GM18508 (cell line): ENCODE measurements around the gene OPN1MW2.
"Not testable (repeated sequence)": the region's sequence is repeated elsewhere in the genome, so short reads cannot be mapped to it uniquely, and the experiment has no call there.

ENCODE experiments used
- ATAC-seq: cut with Tn5 transposase; IDR thresholded peaks from one replicate; pipeline ENCODE4 v1.9.1; 2021; ENCODE audit warnings: moderate number of reproducible peaks; ENCODE audit not compliant: insufficient read depth, unreplicated experiment

Gene OPN1MW2

DNA sequence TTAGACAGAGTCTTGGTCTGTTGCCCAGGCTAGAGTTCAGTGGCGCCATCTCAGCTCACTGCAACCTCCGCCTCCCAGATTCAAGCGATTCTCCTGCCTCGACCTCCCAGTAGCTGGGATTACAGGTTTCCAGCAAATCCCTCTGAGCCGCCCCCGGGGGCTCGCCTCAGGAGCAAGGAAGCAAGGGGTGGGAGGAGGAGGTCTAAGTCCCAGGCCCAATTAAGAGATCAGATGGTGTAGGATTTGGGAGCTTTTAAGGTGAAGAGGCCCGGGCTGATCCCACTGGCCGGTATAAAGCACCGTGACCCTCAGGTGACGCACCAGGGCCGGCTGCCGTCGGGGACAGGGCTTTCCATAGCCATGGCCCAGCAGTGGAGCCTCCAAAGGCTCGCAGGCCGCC lies at the start of gene OPN1MW2:
TSS of gene OPN1MW2 (plus strand) at position 301 of the 400 bp plus-strand sequence. CDS start at position 361, 60 bp downstream.
- not testable (repeated sequence) for ATAC-seq

DNA sequence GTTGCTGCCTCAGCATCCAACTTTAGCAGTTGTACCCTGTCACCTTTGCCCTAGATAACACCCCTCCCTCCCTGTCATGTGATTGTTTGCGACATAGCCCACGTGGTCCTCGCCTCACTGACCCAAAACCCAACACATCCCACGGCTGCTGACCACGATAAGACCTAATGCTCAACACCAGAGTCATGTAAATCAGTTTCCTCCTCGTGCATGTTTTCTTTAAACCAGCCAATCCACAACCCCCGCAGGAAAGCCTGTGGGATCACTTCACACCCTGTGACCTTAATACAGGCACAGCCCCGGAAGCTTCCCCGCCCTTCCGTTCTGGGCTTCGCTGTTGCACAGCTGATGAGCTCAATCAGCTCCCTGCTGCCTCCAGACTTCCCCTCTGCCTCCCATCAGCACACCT lies 47.0 kb upstream of the OPN1MW2 start:
- not testable (repeated sequence) for ATAC-seq

DNA sequence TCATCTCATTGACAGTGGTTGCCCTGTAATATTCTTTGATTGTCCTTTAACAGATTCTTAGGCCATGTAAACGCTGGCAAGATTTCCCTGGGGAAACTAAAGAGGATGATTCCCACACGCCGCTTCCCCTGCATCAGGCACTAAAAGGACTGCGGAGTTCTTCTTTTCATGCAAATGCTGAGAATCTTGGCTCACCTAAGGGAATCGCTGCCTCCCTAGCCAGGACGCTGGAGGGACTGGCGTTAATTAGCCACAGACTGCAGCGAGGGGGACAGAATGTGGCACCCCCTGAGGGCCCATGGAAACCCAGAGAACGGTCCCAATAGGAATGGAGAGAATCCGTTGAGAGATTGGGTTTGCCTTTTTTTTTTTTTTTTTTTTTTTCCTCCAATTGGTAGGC lies 45.2 kb upstream of the OPN1MW2 start:
- ATAC-seq = not testable (repeated sequence)

DNA sequence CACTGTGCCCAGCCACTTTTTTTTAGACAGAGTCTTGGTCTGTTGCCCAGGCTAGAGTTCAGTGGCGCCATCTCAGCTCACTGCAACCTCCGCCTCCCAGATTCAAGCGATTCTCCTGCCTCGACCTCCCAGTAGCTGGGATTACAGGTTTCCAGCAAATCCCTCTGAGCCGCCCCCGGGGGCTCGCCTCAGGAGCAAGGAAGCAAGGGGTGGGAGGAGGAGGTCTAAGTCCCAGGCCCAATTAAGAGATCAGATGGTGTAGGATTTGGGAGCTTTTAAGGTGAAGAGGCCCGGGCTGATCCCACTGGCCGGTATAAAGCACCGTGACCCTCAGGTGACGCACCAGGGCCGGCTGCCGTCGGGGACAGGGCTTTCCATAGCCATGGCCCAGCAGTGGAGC lies 37.3 kb upstream of the OPN1MW2 start, which contains the start of gene OPN1MW:
TSS of gene OPN1MW (plus strand) at position 301 of the 400 bp plus-strand sequence. CDS start at position 383, 82 bp downstream.
- ATAC-seq = not testable (repeated sequence)

DNA sequence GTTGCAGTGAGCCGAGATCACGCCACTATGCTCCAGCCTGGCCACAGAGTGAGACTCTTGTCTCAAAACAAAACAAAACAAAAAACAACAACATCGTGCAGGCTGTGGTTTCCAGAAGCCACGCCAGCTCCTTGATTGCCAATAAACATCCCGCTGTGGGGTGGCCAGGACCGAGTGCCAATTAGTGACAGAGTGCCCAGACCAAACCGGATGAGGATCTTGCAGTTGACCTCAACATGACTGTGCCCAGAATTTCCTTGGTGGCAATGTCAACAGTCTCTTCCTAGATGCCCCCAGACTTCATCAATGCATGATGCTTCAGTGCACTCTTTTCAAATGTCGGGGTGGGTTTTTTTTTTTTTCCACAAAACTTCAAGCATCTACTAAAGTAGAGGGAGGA lies 35.8 kb upstream of the OPN1MW2 start:
- ATAC-seq = not testable (repeated sequence)

DNA sequence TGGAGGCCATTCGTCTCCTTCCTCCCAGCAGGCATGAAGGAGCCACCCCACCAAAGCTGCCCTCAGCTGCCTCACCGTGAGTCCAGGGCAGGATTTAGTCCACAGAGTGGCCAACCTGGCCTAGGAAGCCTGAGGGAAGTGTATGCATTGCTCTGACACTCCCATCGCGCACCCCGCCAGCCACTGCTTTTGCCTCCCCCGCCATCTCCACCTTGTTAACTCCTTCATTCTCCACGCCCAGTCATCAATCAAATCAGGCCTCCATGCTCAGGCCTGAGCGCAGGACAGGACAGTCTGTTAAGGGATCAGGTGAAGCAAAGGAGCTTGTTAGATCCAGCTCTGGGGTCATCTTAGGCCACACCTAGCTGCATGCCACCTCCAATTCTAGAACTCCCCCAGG lies 26.7 kb upstream of the OPN1MW2 start:
- not testable (repeated sequence) for ATAC-seq

DNA sequence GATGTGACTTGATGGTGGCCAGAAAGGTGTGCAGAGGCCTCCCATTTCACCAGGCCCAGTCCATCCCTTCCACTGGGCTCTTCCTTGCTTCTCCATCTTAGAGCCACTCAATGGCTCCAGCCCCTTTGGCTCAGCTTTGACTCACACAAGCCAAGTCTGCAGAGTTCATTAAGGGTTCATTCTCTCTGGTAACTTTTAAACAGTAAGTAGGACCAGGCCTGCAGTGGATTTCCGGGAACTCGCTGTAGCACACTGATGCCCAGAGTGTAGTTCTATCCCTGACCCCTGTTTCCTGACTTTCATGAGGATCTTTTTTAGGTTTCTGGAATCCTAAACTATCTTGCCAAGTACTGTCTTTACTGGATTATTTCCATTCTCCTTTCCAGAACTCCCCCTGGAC lies 25.2 kb upstream of the OPN1MW2 start:
- ATAC-seq = not testable (repeated sequence)

DNA sequence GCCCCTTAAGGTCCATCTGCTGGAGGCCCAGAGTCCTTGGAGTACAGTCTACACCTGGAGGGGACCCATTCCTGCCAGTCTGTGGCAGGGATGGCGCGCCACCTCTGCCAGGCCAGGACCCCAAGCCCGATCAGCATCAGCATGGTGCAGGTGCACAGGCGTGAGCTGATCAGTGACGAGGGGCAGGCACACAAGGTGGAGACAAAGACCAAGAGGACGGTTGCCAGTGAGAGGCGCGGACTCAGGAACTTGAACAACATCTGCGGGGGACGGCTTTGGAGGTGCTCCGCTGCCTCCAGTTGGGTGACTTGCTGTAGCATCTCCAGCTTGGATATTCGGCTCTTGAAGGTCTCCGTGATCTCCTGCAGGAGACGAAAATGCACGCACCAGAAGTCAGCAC lies 23.1 kb upstream of the OPN1MW2 start:
- ATAC-seq = not testable (repeated sequence)

DNA sequence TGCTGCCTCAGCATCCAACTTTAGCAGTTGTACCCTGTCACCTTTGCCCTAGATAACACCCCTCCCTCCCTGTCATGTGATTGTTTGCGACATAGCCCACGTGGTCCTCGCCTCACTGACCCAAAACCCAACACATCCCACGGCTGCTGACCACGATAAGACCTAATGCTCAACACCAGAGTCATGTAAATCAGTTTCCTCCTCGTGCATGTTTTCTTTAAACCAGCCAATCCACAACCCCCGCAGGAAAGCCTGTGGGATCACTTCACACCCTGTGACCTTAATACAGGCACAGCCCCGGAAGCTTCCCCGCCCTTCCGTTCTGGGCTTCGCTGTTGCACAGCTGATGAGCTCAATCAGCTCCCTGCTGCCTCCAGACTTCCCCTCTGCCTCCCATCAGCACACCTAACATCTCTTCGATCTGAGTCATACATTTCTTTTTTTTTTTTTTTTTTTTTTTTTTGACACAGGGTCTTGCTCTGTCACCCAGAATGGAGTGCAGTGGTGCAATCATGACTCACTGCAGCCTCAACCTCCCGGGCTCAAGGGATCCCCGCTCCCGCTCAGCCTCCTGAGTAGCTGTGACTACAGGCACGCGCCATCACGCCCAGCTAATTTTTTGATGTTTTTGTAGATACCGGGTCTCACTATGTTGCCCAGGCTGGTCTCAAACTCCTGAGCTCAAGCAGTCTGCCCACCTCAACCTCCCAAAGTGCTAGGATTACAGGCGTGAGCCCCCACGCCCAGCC lies 9.7 kb upstream of the OPN1MW2 start:
- not testable (repeated sequence) for ATAC-seq

DNA sequence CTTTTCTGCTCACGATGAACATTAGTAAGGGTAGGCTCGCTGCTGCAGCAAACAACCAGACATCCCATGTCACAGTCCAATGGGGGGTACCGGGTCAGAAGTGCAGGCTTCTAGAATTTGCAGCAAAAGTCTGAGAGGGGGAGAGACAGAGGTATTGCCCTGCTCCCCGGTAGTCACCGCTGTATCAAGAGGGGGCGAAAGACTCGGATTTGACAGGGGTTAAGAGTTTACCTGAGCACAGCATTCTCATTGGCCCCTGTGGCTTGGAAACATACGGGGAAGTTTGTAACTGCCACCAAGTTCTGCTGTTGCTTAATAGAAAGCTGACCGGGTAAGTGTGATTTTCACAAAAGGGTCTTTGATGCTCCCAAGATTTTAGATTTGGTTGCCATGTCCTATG lies 8.5 kb upstream of the OPN1MW2 start:
- ATAC-seq = not testable (repeated sequence)

DNA sequence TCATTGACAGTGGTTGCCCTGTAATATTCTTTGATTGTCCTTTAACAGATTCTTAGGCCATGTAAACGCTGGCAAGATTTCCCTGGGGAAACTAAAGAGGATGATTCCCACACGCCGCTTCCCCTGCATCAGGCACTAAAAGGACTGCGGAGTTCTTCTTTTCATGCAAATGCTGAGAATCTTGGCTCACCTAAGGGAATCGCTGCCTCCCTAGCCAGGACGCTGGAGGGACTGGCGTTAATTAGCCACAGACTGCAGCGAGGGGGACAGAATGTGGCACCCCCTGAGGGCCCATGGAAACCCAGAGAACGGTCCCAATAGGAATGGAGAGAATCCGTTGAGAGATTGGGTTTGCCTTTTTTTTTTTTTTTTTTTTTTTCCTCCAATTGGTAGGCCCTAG lies 8.1 kb upstream of the OPN1MW2 start:
- not testable (repeated sequence) for ATAC-seq

DNA sequence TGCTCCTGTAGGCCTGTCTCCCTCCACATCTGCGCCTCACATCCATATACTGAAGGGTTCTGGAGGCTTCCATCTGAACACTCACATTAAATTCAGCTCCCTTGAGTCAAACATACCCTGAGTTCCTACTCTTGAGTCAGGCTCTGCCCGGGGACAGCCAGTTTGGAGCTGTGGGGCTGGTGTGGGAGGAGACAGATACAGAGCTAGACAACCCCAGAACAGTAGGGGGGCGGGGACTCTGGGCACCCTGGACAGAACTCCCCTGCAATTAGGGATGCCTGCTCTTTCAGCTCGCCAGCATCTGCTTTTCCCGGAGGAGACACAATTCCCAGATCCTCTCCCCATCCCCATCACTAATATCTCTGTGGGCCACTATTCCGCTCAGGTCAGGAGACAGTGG lies 5.7 kb downstream of the OPN1MW2 start:
- ATAC-seq = not testable (repeated sequence)

DNA sequence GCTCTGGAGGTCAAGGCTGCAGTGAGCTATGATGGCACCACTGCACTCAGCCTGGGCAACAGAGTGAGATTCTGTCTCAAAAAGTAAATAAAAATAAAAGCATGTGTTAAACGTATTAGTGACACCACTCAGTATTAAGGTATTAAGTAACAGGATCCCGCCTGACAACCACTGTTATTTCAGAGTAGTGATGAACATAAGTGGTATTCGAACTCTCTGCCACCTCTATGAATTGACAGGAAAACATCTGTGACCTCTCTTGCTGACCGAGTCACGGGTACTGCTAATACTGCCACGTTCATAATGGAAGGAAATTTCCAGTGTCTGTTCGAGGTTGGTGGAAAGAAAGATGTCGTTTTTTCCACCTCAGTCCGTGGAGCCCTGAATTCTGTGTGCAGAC lies 7.2 kb downstream of the OPN1MW2 start:
- ATAC-seq = not testable (repeated sequence)

DNA sequence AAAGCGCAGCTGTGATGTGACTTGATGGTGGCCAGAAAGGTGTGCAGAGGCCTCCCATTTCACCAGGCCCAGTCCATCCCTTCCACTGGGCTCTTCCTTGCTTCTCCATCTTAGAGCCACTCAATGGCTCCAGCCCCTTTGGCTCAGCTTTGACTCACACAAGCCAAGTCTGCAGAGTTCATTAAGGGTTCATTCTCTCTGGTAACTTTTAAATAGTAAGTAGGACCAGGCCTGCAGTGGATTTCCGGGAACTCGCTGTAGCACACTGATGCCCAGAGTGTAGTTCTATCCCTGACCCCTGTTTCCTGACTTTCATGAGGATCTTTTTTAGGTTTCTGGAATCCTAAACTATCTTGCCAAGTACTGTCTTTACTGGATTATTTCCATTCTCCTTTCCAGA lies 11.9 kb downstream of the OPN1MW2 start:
- ATAC-seq = not testable (repeated sequence)

DNA sequence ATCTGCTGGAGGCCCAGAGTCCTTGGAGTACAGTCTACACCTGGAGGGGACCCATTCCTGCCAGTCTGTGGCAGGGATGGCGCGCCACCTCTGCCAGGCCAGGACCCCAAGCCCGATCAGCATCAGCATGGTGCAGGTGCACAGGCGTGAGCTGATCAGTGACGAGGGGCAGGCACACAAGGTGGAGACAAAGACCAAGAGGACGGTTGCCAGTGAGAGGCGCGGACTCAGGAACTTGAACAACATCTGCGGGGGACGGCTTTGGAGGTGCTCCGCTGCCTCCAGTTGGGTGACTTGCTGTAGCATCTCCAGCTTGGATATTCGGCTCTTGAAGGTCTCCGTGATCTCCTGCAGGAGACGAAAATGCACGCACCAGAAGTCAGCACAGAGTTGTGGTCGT lies 14.1 kb downstream of the OPN1MW2 start:
- not testable (repeated sequence) for ATAC-seq

DNA sequence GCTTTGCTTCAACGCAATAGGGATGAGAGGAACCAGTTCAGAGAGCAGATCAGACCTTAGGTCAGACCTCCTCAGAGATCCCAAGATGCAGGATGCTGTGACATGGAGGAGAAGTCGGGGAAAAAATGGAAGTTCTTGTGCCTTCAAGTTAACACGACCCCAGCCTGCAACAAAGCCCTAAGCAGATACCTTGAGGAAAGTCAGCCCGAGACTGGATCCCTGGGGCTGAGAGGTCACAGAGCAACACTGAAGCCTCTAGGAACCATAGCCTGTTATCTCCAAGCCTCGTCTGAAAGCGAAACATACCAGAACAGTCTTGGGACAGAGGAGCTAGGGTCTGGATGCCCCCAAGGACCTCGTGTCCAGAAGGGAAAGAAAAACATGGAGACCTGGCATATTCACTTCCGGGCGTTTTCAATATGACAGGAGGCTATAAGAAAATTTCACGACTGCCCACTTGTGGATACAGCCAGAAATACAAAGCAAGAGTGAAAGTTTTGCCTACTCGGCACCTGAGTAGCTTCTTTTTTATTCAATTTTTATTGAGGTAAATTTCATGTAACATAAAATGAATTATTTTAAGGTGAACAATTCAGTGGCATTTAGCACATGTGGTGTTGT lies 19.5 kb downstream of the OPN1MW2 start:
- not testable (repeated sequence) for ATAC-seq

DNA sequence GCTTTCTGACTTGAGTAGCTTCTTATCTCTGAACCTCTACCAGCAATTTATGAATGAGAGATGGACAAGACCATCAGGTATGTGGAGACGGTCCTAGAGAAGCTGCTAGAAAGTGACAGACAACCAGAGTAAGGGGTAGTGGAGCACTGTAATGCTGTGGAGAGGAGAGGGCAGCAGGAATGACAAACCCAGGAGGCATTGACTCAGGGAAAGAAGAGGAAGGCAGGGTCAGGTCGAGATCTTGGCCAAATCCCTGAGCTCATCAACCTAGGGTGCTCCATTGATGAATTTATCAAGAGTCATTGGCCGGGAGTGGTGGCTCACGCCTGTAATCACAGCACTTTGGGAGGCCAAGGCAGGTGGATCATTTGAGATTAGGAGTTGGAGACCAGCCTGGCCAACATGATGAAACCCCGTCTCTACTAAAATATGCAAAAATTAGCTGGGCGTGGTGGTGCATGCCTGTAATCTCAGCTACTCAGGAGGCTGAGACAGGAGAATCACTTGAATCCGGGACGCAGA lies 20.5 kb downstream of the OPN1MW2 start:
- ATAC-seq = not testable (repeated sequence)

DNA sequence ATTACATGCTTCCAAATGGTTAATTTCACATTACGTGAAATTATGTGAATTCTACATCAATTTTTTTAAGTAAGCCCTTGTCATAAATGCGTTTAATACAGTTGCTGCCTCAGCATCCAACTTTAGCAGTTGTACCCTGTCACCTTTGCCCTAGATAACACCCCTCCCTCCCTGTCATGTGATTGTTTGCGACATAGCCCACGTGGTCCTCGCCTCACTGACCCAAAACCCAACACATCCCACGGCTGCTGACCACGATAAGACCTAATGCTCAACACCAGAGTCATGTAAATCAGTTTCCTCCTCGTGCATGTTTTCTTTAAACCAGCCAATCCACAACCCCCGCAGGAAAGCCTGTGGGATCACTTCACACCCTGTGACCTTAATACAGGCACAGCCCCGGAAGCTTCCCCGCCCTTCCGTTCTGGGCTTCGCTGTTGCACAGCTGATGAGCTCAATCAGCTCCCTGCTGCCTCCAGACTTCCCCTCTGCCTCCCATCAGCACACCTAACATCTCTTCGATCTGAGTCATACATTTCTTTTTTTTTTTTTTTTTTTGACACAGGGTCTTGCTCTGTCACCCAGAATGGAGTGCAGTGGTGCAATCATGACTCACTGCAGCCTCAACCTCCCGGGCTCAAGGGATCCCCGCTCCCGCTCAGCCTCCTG lies 28.0 kb downstream of the OPN1MW2 start:
- ATAC-seq = not testable (repeated sequence)

DNA sequence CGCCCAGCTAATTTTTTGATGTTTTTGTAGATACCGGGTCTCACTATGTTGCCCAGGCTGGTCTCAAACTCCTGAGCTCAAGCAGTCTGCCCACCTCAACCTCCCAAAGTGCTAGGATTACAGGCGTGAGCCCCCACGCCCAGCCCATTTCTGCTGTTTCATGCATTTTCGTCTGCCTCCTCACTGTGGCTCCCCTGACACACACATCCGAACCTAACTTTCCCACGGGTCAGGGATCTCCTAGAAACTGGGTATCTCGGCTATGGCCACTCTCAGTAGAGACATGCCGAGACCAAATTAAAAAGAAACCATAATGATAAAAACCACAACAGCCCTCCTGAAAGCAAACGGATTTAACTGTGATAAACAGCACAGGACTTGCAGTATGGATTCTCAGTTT lies 28.5 kb downstream of the OPN1MW2 start:
- ATAC-seq = not testable (repeated sequence)

DNA sequence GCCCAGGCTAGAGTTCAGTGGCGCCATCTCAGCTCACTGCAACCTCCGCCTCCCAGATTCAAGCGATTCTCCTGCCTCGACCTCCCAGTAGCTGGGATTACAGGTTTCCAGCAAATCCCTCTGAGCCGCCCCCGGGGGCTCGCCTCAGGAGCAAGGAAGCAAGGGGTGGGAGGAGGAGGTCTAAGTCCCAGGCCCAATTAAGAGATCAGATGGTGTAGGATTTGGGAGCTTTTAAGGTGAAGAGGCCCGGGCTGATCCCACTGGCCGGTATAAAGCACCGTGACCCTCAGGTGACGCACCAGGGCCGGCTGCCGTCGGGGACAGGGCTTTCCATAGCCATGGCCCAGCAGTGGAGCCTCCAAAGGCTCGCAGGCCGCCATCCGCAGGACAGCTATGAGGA lies 37.7 kb downstream of the OPN1MW2 start, which contains the start of gene OPN1MW3:
TSS of gene OPN1MW3 (plus strand) at position 301 of the 400 bp plus-strand sequence. CDS start at position 339, 38 bp downstream.
- not testable (repeated sequence) for ATAC-seq

DNA sequence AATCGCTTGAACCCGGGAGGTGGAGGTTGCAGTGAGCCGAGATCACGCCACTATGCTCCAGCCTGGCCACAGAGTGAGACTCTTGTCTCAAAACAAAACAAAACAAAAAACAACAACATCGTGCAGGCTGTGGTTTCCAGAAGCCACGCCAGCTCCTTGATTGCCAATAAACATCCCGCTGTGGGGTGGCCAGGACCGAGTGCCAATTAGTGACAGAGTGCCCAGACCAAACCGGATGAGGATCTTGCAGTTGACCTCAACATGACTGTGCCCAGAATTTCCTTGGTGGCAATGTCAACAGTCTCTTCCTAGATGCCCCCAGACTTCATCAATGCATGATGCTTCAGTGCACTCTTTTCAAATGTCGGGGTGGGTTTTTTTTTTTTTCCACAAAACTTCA lies 39.2 kb downstream of the OPN1MW2 start:
- ATAC-seq = not testable (repeated sequence)
